Progenitor cell of endocrine pancreas (in vitro differentiated cells): ENCODE results near the gene NEMP2. TPM values are rescaled to one million over a fixed set of nuclear protein-coding genes. Genes with fewer than 3 reads are reported as not detected.

ENCODE experiments used
- DNase-seq: peaks from one replicate; pipeline ENCODE4 v3.0.0; 2021; ENCODE audit warnings: low spot score; ENCODE audit not compliant: unreplicated experiment
- H3K27ac Mint-ChIP-seq: 2 replicates; pipeline ENCODE4 v1.8.0; 2021; ENCODE audit warnings: mild to moderate bottlenecking, moderate library complexity, mixed read lengths
- H3K27me3 Mint-ChIP-seq: 2 replicates; pipeline ENCODE4 v1.8.0; 2021; ENCODE audit warnings: mixed read lengths
- H3K36me3 Mint-ChIP-seq: 2 replicates; pipeline ENCODE4 v1.8.0; 2022; ENCODE audit warnings: mixed read lengths; ENCODE audit not compliant: insufficient read depth
- H3K4me1 Mint-ChIP-seq: 2 replicates; pipeline ENCODE4 v1.8.0; 2021; ENCODE audit warnings: low read depth, mixed read lengths
- H3K4me3 Mint-ChIP-seq: 2 replicates; pipeline ENCODE4 v1.8.0; 2021; ENCODE audit warnings: low read depth, mild to moderate bottlenecking, moderate library complexity, mixed read lengths
- H3K9me3 Mint-ChIP-seq: 2 replicates; pipeline ENCODE4 v1.8.0; 2021; ENCODE audit warnings: low read depth, mixed read lengths
- total RNA-seq: library from RNA; stranded (reverse); gene quantifications from 2 replicates; pipeline ENCODE4 v1.2.1, GENCODE V29; 2021
- TF ChIP-seq, protein P1 (sequence below): fragments of 200-600 bp; sonication (generic); IDR thresholded peaks from one replicate; pipeline ENCODE4 v1.5.0; 2021; ENCODE audit warnings: antibody characterized with exemption, mild to moderate bottlenecking; ENCODE audit not compliant: unreplicated experiment

NEMP2 gene
- total RNA-seq, 1 donor from 2014 or later: 10.2 TPM

DNA sequence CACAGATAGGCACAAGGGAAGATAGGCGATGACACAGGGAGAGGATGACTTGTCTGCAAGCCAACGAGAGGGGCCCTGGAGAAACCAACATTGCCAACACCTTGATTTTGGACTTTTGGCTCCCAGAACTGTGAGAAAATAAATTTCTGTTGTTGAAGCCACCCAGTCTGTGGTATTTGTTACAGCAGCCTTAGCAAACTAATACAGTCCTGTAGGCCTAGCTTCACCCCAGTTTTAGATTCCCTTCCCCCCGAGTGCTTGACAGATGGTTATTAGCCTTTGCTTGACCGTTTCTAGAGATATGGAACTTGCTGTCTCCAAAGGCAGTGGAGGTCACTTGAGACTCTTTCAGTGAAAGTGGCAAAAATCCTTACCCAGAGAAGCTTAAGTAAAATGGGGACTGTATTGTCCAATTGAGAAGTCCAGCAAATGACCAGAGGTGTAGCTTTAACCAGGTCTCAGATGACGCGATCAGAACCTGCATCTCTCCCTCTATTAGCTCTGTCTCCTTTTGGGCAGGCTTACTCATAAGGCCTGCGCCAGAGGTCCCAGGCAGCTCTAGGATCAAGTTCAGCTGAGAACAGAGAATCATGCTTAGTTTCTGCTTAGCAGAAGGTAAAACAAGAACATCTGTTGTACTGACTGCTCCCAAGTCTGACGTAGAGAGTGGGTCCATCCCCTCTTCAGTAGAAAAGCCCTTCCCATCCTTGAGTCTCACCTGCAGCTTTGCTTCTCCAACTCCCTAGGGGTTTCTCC, 76.0 kb downstream of the NEMP2 start:
- H3K27ac Mint-ChIP-seq: no peak overlapping the region
- no peak for DNase-seq
- H3K27me3 Mint-ChIP-seq: no peaks in the 10 kb centered on the region
- H3K4me1 Mint-ChIP-seq: peaks cover 3% of the 10 kb centered on the region
- no peak overlapping the region for H3K4me3 Mint-ChIP-seq
- peaks cover 4% of the 10 kb centered on the region for H3K36me3 Mint-ChIP-seq
- no peaks in the 10 kb centered on the region for H3K9me3 Mint-ChIP-seq
- TF ChIP-seq, protein P1, sequence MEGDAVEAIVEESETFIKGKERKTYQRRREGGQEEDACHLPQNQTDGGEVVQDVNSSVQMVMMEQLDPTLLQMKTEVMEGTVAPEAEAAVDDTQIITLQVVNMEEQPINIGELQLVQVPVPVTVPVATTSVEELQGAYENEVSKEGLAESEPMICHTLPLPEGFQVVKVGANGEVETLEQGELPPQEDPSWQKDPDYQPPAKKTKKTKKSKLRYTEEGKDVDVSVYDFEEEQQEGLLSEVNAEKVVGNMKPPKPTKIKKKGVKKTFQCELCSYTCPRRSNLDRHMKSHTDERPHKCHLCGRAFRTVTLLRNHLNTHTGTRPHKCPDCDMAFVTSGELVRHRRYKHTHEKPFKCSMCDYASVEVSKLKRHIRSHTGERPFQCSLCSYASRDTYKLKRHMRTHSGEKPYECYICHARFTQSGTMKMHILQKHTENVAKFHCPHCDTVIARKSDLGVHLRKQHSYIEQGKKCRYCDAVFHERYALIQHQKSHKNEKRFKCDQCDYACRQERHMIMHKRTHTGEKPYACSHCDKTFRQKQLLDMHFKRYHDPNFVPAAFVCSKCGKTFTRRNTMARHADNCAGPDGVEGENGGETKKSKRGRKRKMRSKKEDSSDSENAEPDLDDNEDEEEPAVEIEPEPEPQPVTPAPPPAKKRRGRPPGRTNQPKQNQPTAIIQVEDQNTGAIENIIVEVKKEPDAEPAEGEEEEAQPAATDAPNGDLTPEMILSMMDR: no peak

DNA sequence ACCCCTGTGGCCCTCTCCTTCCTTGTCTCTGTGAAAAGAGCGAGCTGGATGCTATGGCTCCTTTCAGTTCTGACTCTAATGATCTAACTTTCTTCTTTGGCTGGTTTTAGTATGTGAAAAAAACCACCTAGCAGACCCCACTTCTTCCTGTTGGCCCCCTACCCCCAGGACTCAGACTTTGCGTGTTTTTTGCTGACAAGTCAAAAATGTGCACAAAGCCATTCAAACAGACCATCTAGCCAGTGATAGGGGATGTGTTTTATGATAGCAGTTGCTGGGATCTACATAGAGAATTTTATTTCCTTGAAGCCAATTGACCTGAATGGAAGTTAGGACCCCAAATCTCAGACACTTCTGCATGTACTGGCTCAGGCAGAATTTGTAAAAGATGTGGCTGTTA, 77.3 kb downstream of the NEMP2 start:
- Mint-ChIP-seq H3K36me3 (peaks cover 4% of the 10 kb centered on the region), H3K9me3 (no peaks in the 10 kb centered on the region), H3K4me1 (peaks cover 8% of the 10 kb centered on the region), H3K27me3 (no peaks in the 10 kb centered on the region), H3K4me3 (no peak overlapping the region), H3K27ac (no peak overlapping the region)
- TF ChIP-seq, protein P1: no peak
- no peak for DNase-seq

DNA sequence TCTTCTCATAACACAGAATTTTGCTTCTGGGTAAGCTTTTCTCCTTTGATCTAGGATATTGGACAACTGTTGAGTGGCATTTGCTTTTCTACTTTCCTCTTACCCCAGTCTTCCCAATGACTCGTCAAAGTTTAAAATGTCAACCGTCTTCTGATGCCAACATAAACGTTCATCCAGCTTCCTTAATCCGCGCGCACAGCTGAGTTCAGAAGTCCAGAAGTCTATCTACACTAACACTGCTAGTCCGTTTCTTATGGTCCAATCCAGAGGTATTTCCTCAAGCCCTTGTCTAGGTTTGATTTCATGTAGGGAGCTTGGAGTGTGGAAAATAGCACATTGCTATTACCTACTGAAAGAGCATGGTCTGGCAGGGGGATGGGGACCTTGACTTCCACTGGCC, 77.7 kb downstream of the NEMP2 start:
- no peak overlapping the region for H3K4me3 Mint-ChIP-seq
- H3K27me3 Mint-ChIP-seq: no peaks in the 10 kb centered on the region
- peaks cover 8% of the 10 kb centered on the region for H3K4me1 Mint-ChIP-seq
- H3K9me3 Mint-ChIP-seq: no peaks in the 10 kb centered on the region
- H3K36me3 Mint-ChIP-seq: peaks cover 4% of the 10 kb centered on the region
- no peak for DNase-seq
- no peak overlapping the region for H3K27ac Mint-ChIP-seq
- TF ChIP-seq, protein P1: no peak

DNA sequence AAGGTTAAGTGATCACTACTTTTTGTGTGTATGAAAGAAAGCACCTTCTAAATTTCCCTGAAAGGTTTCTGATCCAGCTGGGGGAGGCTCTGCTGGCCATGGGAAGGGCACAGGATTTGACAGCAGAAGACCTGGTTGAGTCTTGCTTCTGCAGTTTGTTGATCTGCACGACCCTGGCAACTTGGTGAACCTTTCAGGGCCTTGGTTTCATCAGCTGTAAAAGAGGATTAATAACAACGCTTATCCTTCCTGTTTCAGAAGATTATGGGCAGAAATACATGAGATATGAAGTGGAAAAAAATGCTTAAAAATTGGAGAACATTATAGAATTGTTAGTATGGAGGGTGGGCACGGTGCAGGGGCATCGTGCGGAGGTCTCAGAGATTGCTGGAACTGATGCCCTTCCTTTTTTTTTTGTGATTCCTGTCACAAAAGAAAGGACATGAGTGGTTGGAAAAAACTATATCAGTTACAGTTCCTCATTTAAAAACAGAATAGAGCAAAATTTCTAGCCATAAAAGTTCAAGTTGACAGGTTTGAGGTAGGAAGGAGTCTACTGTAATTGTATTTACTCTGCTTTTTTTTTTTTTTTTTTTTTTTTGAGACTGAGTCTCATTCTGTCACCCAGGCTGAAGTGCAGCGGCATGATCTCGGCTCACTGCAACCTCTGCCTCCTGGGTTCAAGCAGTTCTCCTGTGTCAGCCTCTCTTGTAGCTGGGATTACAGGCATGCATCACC, 79.0 kb downstream of the NEMP2 start:
- H3K4me3 Mint-ChIP-seq: no peak overlapping the region
- peaks cover 4% of the 10 kb centered on the region for H3K36me3 Mint-ChIP-seq
- H3K4me1 Mint-ChIP-seq: peaks cover 8% of the 10 kb centered on the region
- DNase-seq: no peak
- TF ChIP-seq, protein P1: no peak
- no peaks in the 10 kb centered on the region for H3K9me3 Mint-ChIP-seq
- no peak overlapping the region for H3K27ac Mint-ChIP-seq
- H3K27me3 Mint-ChIP-seq: no peaks in the 10 kb centered on the region

DNA sequence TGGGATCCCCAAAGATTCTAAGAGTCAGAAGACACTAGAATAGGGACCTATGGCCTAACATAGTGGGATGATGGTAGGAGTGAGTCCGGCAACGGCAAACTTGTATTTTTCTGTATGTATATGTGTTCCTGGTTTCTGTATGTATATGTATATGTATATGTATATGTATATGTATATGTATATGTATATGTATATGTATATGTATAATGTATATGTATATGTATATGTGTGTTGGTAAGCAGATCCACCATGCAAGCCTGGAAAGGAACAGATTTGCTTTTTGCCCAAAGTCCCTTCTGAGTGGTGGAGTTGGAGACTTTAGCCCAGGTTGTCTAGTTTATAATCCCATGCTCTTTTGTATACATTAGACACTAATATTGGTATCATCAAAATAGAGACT, 79.7 kb downstream of the NEMP2 start:
- peaks cover 8% of the 10 kb centered on the region for H3K4me1 Mint-ChIP-seq
- TF ChIP-seq, protein P1: no peak
- H3K27me3 Mint-ChIP-seq: no peaks in the 10 kb centered on the region
- H3K27ac Mint-ChIP-seq: no peak overlapping the region
- DNase-seq: no peak
- H3K9me3 Mint-ChIP-seq: no peaks in the 10 kb centered on the region
- peaks cover 4% of the 10 kb centered on the region for H3K36me3 Mint-ChIP-seq
- no peak overlapping the region for H3K4me3 Mint-ChIP-seq

Other genes with a start within 250 kb of the NEMP2 start
- gene HIBCH, start 214.9 kb downstream of the NEMP2 start, total RNA-seq: 49.5 and 54.8 TPM in 2 replicates
- gene INPP1, start 191.1 kb downstream of the NEMP2 start, total RNA-seq: 15.4 and 15.5 TPM in 2 replicates
- gene MFSD6, start 126.4 kb downstream of the NEMP2 start, total RNA-seq: 15.1 and 15.4 TPM in 2 replicates
- gene NAB1, start 114.4 kb upstream of the NEMP2 start, total RNA-seq: 57.1 and 64.1 TPM in 2 replicates